NAMALWA (cell line): ENCODE data around the gene STX5.
"Not testable (repeated sequence)": the region's sequence is repeated elsewhere in the genome, so short reads cannot be mapped to it uniquely, and the experiment has no call there.

Experiments used
- DNase-seq: peaks from one replicate; pipeline ENCODE4 v3.0.0-alpha.2; 2015; ENCODE audit warnings: low spot score

STX5 gene

DNA sequence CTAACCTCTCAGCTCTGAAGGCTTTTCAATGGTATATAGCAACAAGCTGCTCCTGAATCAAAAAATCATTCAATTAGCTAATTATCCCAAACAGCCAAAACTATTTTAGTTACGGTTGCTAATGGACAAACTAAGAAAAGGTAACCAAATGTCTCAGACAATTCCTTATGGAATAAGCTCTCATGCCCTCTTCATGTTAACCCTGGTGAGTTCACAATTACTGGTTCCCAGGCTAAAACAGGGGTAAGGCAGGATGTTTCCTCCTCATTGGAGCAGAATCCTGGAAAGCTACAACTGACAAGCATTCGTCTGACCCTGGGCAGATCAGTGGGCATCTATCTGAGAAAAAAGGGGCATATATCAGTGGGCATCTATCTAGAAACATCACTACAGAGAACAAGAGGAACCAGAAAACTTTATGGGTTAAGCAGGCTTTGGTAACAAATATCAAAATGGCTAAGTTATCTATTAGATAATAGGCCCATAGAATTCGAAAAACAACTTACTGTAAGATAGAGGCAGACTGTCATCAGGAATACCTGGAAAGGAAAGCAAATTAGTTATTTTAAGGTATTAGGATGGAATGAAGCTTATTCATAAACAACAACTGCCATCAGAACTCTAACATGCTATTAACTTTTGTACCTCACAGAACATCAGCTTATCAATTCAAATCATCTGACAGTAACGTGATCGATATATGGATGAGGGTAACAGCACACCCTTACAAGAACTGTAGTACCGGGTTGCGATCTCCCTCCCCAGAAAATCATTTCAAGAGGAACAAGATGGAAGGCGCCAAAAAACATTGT is 22.4 kb upstream of the STX5 start:
- DNase-seq = no peak

GRCh38 chr11:62853279-62853965 is 21.6 kb upstream of the STX5 start:
- peak; percentile 43 for DNase-seq

DNA sequence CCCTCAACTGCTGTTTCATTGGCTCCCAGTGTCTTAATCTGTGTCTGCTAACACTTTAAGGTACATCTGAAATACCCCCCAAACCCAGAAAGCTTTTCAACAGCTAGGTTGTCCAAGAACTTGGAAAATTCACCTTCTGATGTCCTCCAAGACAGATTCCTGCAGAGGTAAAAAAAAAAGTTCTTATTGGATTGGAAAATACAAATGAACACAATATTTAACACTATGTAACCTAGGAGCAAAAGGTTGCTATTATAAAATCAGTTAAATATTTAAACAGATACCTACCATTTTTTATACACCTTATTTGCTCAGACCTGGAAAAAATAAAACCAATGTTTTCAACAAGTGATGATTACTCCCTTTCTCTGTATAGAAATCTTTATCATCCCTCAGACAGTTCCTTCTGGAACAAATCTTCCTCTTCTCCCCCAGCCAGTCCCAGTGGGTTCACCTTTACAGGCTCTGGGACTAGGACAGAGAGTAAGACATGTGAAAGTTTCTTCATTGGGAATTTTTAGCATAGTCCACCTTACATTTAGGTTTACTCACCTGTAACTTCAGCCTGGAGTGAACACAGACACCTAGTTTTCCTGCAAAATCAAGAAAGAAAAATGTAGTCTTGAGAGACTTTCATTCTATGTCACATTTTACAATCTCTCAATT is 20.8 kb upstream of the STX5 start:
- no peak for DNase-seq

DNA sequence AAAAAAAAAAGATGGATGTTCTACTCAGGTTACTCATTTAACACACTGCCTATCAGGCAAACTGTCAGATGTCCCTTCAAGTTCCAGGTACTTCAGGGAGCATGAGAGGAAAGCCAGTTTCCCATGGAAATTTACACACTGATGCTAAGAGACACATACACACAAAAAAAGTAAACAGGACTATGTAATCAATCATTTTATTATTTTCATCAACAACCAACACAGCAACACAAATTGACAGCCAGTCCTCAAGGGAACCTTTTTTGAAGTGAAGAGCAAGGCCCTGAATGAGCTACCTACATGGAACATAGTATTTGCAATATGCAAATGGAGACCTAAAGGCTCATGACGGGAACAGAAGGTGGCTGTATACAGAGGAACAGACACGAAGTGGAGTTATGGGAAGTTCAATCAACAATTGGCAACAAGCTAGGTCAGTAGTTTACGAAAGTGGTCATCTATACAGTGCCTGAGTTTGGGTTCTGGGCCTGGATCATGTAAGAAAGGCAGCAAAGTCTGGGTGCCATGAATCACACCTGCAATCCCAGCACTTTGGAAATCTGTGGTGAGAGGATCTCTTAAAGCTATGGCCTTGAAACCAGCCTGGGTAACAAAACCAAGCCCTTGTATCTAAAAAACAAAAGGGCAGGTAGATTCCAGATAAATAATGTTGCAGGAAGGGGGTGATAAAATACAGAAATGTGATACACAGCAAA is 20.1 kb upstream of the STX5 start:
- DNase-seq = peak; percentile 81

GRCh38 chr11:62850911-62851806 is 19.3 kb upstream of the STX5 start:
- DNase-seq = peak; percentile 83

- DNase-seq = peak; percentile 32
Measured at GRCh38 chr11:62847767-62848314, 16.0 kb upstream of the STX5 start.

- DNase-seq = no peak
Measured at GRCh38 chr11:62846177-62846576, 14.3 kb upstream of the STX5 start.

- no peak for DNase-seq
Measured at GRCh38 chr11:62844154-62844553, 12.3 kb upstream of the STX5 start.

DNA sequence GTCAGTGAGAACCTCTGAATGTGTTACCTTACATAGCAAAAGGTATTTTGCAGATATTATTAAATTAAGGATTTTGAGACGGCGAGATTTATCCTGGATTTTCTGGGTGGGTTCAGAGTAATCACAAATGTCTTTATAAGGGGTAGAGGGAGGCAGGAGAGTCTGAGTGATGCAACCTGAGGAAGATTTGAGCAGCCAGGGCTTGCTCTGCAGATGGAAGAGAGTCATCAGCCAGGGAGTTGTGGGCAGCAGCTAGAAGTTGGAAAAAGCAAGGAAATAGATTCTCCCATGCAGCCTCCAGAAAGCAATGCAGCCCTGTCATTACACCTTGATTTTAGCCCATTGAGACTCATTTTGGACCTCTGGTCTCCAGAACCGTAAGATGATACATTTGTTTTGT is 11.6 kb upstream of the STX5 start:
- no peak for DNase-seq

- DNase-seq = not testable (repeated sequence)
Measured at GRCh38 chr11:62842891-62843290, 11.0 kb upstream of the STX5 start.

GRCh38 chr11:62842171-62842741 is 10.4 kb upstream of the STX5 start:
- peak; percentile 59 for DNase-seq

- DNase-seq = peak; percentile 99
Measured at GRCh38 chr11:62841361-62842170, 9.7 kb upstream of the STX5 start.

DNA sequence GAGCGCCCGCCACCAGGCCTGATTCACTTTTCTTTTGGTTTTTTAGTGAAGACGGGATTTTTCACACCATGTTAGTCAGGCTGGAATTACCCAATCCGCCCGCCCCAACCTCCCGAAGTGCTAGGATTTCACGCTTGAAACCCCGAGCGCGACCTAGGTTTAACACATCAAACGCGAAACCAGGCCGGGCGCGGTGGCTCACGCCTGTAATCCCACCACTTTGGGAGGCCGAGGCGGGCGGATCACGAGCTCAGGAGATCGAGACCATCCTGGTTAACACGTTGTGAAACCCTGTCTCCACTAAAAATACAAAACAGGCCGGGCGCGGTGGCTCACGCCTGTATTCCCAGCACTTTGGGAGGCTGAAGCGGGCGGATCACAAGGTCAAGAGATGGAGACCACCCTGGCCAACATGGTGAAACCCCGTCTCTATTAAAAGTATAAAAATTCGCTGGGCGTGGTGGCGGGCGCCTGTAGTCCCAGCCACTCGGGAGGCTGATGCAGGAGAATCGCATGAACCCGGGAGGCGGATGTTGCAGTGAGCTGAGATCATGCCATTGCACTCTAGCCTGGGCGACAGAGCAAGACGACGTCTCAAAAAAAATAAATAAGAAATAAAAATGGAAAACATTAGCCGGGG is 9.0 kb upstream of the STX5 start:
- DNase-seq = peak; percentile 98

DNA sequence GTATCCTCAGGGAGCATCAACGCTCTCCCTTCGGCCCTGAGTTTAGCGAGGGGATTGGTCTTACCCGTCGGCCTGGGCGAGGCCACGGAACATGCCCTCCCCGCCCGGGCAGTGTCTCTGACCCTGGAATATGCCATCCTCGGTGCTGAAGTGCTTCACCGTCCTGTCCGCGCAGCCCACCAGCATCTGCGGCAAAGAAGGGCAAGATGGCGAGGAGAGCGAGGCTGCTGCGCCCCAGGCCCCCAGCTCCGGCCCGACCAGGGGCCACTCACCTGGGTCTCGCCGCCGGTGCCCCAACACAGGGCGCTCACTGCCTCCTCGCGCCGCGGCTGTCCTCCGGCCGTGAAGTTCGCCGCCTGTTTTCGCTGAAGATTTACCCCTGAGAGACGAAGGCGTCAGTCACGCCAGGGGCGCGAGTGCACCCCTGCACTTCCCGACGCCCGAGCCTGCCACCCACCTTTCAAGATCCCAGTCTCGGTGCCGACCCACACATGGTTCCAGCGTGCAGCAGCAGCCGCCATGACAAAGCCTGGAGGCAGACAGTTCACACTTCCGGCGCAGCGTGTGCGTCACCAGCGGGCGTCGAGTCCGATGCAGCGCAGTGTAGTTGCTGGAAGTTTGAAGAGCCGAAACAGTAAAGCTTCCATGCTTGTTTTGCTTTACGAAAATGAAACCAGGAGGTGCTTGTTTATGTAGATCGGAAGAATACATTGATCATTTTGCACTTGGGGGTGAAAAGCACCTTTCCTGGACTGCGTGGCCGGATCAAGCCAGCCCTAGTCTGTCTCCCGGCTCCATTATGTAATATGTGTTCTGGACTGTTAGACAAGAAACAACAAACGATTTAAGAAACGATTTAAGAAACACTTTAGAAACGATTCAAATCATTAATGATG is 7.4 kb upstream of the STX5 start, which contains the start of gene WDR74:
Gene WDR74 (minus strand): TSS at position 541 of the 896 bp plus-strand sequence. CDS start 20 bp downstream, at position 521.
- DNase-seq = peak; percentile 98

- DNase-seq = no peak
Measured at GRCh38 chr11:62835336-62835735, 3.5 kb upstream of the STX5 start.

GRCh38 chr11:62832336-62833234 is 734 bp upstream of the STX5 start, which contains the start of gene TEX54:
Gene TEX54 (minus strand): TSS chr11:62832841.
- DNase-seq = no peak
